Suppressor macrophage treated with lipopolysaccharide for 1 hour (primary cell): ENCODE data around the gene RBMS3.
A peak's percentile ranks its signal among the peaks of the same experiment; 100 is the strongest.
"Not testable (repeated sequence)": the region's sequence is repeated elsewhere in the genome, so short reads cannot be mapped to it uniquely, and the experiment has no call there.

Experiments
- DNase-seq, 3 donors: peaks; one replicate each; pipeline ENCODE4 v3.0.0-alpha.2; 2020 to 2022

RBMS3 gene

GRCh38 chr3:29991198-29991597, 710.3 kb downstream of the RBMS3 start:
- DNase-seq: no peak

GRCh38 chr3:30002797-30003196, 721.9 kb downstream of the RBMS3 start:
- DNase-seq: no peak

GRCh38 chr3:30003741-30004140, 722.9 kb downstream of the RBMS3 start:
- DNase-seq: no peak

- no peak for DNase-seq
Observed at GRCh38 chr3:30004481-30004880, 723.6 kb downstream of the RBMS3 start.

GRCh38 chr3:30006111-30006510, 725.2 kb downstream of the RBMS3 start:
- no peak for DNase-seq

GRCh38 chr3:30007668-30008067, 726.8 kb downstream of the RBMS3 start:
- peak; percentile 48 to 75 (median 73) for DNase-seq

- DNase-seq: no peak
Observed at GRCh38 chr3:30011237-30011803, 730.4 kb downstream of the RBMS3 start.

GRCh38 chr3:30012941-30013543, 732.2 kb downstream of the RBMS3 start:
- DNase-seq: peak; percentile 80 to 91 (median 89)

GRCh38 chr3:30017901-30018300, 737.0 kb downstream of the RBMS3 start:
- DNase-seq: no peak

- DNase-seq: no peak
Observed at GRCh38 chr3:30020380-30020779, 739.5 kb downstream of the RBMS3 start.

- DNase-seq: no peak
Observed at GRCh38 chr3:30024466-30024865, 743.6 kb downstream of the RBMS3 start.

- no peak for DNase-seq
Observed at GRCh38 chr3:30026851-30027250, 746.0 kb downstream of the RBMS3 start.

- no peak for DNase-seq
Observed at GRCh38 chr3:30034246-30034991, 753.5 kb downstream of the RBMS3 start.

- no peak for DNase-seq
Observed at GRCh38 chr3:30035935-30036567, 755.2 kb downstream of the RBMS3 start.

- DNase-seq: peak in 2 of 3 donors; percentile 33 to 34
Observed at GRCh38 chr3:30040126-30040525, 759.3 kb downstream of the RBMS3 start.

- DNase-seq: peak; percentile 26 to 58 (median 52)
Observed at GRCh38 chr3:30041481-30041880, 760.6 kb downstream of the RBMS3 start.

- DNase-seq: peak; percentile 78 to 82 (median 79)
Observed at GRCh38 chr3:30042274-30042859, 761.5 kb downstream of the RBMS3 start.

GRCh38 chr3:30042916-30043555, 762.2 kb downstream of the RBMS3 start:
- no peak for DNase-seq

- DNase-seq: no peak
Observed at GRCh38 chr3:30044515-30044914, 763.6 kb downstream of the RBMS3 start.

GRCh38 chr3:30048431-30048830, 767.6 kb downstream of the RBMS3 start:
- DNase-seq: no peak

GRCh38 chr3:30050116-30050515, 769.2 kb downstream of the RBMS3 start:
- DNase-seq: not testable (repeated sequence)

- no peak for DNase-seq
Observed at GRCh38 chr3:30059240-30059639, 778.4 kb downstream of the RBMS3 start.
